AG04450 (cell line): ENCODE data around the gene ATP8A2. TPM values are rescaled to one million over a fixed set of nuclear protein-coding genes. Genes with fewer than 3 reads are reported as not detected.
"Not testable (repeated sequence)": the region's sequence is repeated elsewhere in the genome, so short reads cannot be mapped to it uniquely, and the experiment has no call there.

Source experiments
- CTCF ChIA-PET: fragments of 300-600, 350-600 bp; formaldehyde crosslinking; extraction: SDS; loops from one replicate; lab custom pipeline; 2022; ENCODE audit warnings: antibody characterized with exemption, inconsistent platforms; lab: Charles Lee
- POLR2A ChIA-PET: fragments of 350-600 bp; formaldehyde crosslinking; extraction: SDS; loops from one replicate; lab custom pipeline; 2021; ENCODE audit warnings: antibody characterized with exemption, inconsistent platforms; lab: Yijun Ruan, JAX
- DNase-seq: peaks from one replicate; pipeline ENCODE4 v3.0.0-alpha.2; 2011; ENCODE audit warnings: low read depth, low spot score
- H3K27ac ChIP-seq: one replicate; pipeline ENCODE4 v1.5.1; 2012; ENCODE audit warnings: low read depth, low read length, control low read depth
- H3K27me3 ChIP-seq: one replicate; pipeline ENCODE4 v1.6.0; 2012; ENCODE audit warnings: low read length; ENCODE audit not compliant: control insufficient read depth, insufficient read depth
- H3K4me3 ChIP-seq: 2 replicates; pipeline ENCODE4 v1.5.1; 2011; ENCODE audit warnings: mild to moderate bottlenecking, low read depth, low read length, control low read depth
- H3K9me3 ChIP-seq: 2 replicates; pipeline ENCODE4 v1.5.1; 2012; ENCODE audit warnings: low read length; ENCODE audit not compliant: control insufficient read depth, insufficient read depth
- polyA plus RNA-seq: library from polyadenylated mRNA; depleted of rRNA; stranded (reverse); fragments of >200 nt; gene quantifications from 2 replicates; pipeline ENCODE4 v1.2.3, GENCODE V29; 2011
- TF ChIP-seq, protein P1 (sequence below): IDR thresholded peaks from 2 replicates; pipeline ENCODE4 v1.5.1; 2011; ENCODE audit warnings: low read depth, low read length, control low read depth, inconsistent platforms

Gene ATP8A2
- polyA plus RNA-seq, 1 experiment, result 0.19 TPM

DNA sequence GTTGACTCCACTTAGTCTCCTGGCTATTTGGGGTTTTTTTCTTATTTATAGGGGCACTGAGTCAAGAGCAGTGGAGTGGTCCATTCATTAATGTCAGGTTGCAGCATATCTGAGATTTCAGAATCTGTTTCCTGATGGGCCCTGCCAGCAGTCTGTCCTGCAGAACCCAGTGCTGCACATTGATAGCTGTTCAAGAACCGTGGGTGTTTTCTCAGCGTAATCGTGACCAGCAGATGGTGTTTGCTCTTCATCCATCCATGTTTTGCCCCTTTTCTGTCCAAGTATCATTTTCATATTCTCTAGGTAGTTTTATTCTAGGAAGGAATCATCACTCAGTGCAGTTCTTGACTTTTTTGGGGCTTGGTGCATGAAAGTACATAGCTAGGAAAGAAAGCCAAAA, 166.5 kb downstream of the ATP8A2 start:
- Histone ChIP-seq H3K9me3 (no peaks in the 10 kb centered on the region), H3K4me3 (no peak overlapping the region), H3K27ac (no peak overlapping the region), H3K27me3 (no peaks in the 10 kb centered on the region)
- TF ChIP-seq, protein P1, sequence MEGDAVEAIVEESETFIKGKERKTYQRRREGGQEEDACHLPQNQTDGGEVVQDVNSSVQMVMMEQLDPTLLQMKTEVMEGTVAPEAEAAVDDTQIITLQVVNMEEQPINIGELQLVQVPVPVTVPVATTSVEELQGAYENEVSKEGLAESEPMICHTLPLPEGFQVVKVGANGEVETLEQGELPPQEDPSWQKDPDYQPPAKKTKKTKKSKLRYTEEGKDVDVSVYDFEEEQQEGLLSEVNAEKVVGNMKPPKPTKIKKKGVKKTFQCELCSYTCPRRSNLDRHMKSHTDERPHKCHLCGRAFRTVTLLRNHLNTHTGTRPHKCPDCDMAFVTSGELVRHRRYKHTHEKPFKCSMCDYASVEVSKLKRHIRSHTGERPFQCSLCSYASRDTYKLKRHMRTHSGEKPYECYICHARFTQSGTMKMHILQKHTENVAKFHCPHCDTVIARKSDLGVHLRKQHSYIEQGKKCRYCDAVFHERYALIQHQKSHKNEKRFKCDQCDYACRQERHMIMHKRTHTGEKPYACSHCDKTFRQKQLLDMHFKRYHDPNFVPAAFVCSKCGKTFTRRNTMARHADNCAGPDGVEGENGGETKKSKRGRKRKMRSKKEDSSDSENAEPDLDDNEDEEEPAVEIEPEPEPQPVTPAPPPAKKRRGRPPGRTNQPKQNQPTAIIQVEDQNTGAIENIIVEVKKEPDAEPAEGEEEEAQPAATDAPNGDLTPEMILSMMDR, result no peak
- CTCF ChIA-PET, result no interaction called here
- POLR2A ChIA-PET, result no interaction called here
- no peak for DNase-seq

DNA sequence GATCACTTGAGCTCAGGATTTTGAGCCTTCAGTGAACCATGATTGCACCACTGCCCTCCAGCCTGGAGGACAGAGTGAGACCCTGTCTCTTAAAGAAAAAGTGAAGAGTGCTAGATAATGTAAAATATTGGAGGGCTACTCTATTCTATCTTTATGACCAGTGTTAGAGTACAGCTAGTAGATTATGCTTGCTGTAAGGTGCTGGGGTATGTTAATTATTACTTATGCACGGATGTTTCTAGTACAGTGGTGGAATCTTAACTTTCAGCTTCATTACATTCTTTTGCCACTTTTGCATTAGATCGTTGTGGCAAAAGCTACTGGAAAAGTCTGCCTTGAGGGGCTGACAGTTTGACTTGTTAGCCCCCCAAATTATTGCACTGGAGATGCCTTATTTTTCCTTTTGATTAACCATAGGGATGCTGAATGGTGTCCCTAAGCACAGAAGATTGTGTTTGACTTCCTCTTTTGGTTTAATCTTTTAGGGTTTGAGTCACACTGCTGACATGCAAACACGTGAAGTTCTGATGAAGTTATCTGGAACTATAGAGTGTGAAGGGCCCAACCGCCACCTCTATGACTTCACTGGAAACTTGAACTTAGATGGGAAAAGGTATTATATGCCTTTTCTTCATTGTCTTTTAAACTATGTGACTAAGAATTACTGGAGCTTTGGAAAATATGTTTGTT, 169.8 kb downstream of the ATP8A2 start:
- no peak for DNase-seq
- no peaks in the 10 kb centered on the region for H3K27me3 ChIP-seq
- TF ChIP-seq, protein P1, result no peak
- CTCF ChIA-PET, result no interaction called here
- no peak overlapping the region for H3K4me3 ChIP-seq
- POLR2A ChIA-PET, result no interaction called here
- H3K27ac ChIP-seq, result no peak overlapping the region
- H3K9me3 ChIP-seq, result no peaks in the 10 kb centered on the region

DNA sequence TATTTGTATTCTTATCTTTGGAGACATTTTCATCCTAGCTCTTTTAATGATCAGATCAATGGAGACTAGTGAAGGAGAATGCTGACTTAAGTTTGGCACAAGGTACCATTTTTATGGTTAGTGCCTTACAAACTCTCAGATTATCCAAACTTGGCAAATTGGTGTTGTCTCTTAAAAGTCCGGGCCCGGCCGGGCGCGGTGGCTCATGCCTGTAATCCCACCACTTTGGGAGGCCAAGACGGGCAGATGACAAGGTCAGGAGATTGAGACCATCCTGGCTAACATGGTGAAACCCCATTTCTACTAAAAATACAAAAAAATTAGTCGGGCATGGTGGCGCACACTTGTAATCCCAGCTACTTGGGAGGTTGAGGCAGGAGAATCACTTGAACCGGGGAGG, 177.2 kb downstream of the ATP8A2 start:
- CTCF ChIA-PET, POLR2A ChIA-PET, DNase-seq: not testable (repeated sequence)

DNA sequence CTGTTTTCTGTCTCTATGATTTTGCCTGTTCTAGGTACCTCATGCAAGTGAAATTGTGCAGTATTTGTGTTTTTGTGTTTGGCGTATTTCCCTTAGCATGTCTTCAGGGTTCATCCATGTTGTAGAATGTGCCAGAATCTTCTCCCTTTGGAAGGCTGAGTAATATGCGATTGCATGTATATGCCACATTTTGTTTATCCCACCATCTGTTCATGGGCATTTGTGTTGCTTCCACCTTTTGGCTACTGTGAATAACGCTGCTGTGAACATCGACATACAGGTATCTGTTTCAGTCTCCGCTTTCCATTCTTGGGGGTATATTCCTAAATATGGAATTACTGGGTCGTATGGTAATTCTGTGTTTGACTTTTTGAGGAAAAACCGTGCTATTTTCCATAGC, 190.0 kb downstream of the ATP8A2 start:
- Histone ChIP-seq H3K9me3 (no peaks in the 10 kb centered on the region), H3K27ac (no peak overlapping the region), H3K27me3 (no peaks in the 10 kb centered on the region), H3K4me3 (no peak overlapping the region)
- no peak for DNase-seq
- ChIA-PET CTCF (no interaction called here), POLR2A (no interaction called here)
- TF ChIP-seq, protein P1, result no peak

More for the DNA sequence above, 177.2 kb downstream of the ATP8A2 start:
- not testable (repeated sequence) for H3K27me3 ChIP-seq, H3K4me3 ChIP-seq, H3K27ac ChIP-seq, H3K9me3 ChIP-seq

DNA sequence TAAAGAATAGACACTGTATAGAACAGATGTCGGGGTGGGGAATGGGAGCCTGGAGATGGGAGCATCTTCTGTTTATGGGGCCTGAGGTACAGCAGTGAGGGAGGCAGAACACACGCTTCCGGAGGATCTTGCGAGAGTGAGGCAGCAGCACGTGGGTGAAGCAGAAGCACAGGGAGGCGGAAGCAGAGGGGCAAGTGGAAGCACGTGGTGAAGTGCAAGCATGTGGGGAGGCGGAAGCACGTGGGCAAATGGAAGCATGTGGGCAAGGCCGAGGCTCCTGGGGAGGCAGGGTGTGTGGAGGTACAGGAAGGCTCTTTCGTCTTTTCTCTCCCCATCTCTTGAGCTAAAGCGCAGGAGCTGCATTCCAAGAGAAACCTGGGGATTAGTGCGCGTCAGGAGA, 198.4 kb downstream of the ATP8A2 start:
- ChIA-PET POLR2A (no interaction called here), CTCF (interaction anchor here (1.2 kb wide), 1 partner anchor 927 kb away, joined by 7 read pairs; no protein-coding TSS in a partner anchor)
- DNase-seq, result no peak
- TF ChIP-seq, protein P1, result no peak
- no peak overlapping the region for H3K4me3 ChIP-seq
- H3K27me3 ChIP-seq, result no peaks in the 10 kb centered on the region
- H3K9me3 ChIP-seq, result no peaks in the 10 kb centered on the region
- no peak overlapping the region for H3K27ac ChIP-seq
